IMR-90 (cell line): ENCODE results near the gene AOPEP.

ENCODE experiments used
- CTCF ChIP-seq: conservative IDR thresholded peaks from 2 replicates; pipeline ENCODE4 v1.5.1; 2012; ENCODE audit warnings: mild to moderate bottlenecking, low read depth, low read length, improper control_type of control experiment
- FOS ChIP-seq: fragments of 150-350 bp; IDR thresholded peaks from 2 replicates; pipeline ENCODE4 v1.6.1; 2016; ENCODE audit warnings: low read depth, low read length
- NFE2L2 ChIP-seq: fragments of 150-350 bp; IDR thresholded peaks from 2 replicates; pipeline ENCODE4 v1.6.1; 2016; ENCODE audit warnings: low read depth, mild to moderate bottlenecking, low read length
- SMC3 ChIP-seq: fragments of 150-350 bp; IDR thresholded peaks from 2 replicates; pipeline ENCODE4 v1.6.1; 2016; ENCODE audit warnings: low read depth, mild to moderate bottlenecking, antibody characterized with exemption, low read length, moderate library complexity
- TF ChIP-seq, protein P1 (sequence below): fragments of 150-350 bp; IDR thresholded peaks from 2 replicates; pipeline ENCODE4 v1.6.1; 2017; ENCODE audit warnings: mild to moderate bottlenecking, antibody characterized with exemption, low read length, low read depth

GRCh38 chr9:95060916-95061315, 334.4 kb downstream of the AOPEP start:
- no peak for TF ChIP-seq CTCF
- TF ChIP-seq, protein P1, sequence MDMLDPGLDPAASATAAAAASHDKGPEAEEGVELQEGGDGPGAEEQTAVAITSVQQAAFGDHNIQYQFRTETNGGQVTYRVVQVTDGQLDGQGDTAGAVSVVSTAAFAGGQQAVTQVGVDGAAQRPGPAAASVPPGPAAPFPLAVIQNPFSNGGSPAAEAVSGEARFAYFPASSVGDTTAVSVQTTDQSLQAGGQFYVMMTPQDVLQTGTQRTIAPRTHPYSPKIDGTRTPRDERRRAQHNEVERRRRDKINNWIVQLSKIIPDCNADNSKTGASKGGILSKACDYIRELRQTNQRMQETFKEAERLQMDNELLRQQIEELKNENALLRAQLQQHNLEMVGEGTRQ = no peak
- no peak for TF ChIP-seq SMC3
- TF ChIP-seq FOS = no peak
- TF ChIP-seq NFE2L2 = no peak
